NK-92 (cell line): Measurements from ENCODE around the gene JSRP1.

Experiments used
- DNase-seq: peaks from one replicate; lab custom pipeline; 2025; ENCODE audit not compliant: unreplicated experiment; lab: John Stamatoyannopoulos, UW

JSRP1 gene

DNA sequence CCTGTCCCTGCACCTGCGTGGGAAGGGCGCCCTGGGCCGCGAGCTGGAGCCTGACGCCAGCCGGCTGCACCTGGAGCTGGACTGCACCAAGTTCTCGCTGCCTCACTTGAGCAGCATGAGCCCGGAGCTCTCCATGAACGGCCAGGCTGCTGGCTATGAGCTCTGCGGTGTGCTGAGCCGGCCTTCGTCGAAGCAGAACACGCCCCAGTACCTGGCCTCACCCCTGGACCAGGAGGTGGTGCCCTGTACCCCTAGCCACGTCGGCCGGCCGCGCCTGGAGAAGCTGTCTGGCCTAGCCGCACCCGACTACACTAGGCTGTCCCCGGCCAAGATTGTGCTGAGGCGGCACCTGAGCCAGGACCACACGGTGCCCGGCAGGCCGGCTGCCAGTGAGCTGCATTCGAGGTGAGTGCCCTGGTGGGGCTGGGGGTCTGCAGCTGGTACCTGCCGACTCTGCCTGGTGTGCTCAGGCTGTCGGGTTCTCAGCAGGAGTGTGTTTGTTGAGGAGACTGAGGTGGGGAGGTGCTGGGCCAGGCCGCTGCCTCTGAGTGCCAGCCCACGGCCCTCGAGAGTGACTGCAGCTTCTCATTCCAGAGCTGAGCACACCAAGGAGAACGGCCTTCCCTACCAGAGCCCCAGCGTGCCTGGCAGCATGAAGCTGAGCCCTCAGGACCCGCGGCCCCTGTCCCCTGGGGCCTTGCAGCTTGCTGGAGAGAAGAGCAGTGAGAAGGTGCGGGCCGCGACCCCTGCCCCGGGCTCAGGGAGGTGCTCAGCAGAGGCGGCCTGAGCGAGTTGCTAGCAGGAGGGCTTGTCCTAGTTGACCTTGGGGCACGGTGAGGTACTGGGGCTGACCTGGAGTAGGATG, 39.6 kb downstream of the JSRP1 start:
- DNase-seq, result no peak

DNA sequence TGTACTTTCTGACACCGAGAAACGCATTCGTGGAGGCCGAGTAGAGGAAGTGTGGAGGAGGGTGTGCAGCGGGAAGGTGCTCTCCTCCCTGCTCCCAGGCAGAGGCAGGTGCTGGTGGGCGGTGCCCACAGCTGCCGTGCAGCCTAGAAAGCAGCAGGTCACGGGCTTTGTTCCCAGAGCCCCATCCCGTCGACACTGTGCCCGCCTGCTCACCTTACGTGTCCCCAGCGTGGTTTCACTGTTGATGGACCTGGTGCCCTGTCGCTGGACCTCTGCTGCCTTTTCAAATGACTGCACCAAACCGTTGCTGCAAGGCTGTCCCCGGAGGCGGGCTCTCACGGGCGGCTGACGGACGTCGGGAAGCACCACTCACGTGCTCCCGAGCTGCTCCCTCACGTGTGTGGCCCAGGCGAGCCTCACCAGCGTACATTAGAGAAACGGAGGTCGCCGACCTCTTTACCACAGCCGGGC, 40.9 kb downstream of the JSRP1 start:
- DNase-seq, result no peak

DNA sequence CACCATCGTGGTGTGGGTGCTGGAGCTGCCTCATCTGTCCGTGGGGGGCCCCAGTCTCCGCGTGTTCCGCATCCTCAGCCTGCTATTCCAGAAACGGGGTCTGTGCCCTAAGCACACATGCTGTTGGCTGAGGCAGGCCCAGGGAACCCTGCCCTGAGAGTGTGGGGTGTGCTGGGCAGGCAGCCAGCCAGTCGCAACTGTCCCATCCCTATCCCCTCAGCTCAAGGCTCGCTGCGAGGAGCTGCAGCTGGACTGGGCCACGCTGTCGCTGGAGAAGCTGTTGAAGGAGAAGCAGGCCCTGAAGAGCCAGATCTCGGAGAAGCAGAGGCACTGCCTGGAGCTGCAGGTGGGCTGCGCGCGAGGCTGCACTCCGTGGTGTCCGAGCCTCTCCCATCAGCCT, 42.0 kb downstream of the JSRP1 start:
- no peak for DNase-seq

- DNase-seq, result no peak
Measured at GRCh38 chr19:2213799-2214198, 42.4 kb downstream of the JSRP1 start.

GRCh38 chr19:2212861-2213711, 43.1 kb downstream of the JSRP1 start:
- DNase-seq, result no peak

DNA sequence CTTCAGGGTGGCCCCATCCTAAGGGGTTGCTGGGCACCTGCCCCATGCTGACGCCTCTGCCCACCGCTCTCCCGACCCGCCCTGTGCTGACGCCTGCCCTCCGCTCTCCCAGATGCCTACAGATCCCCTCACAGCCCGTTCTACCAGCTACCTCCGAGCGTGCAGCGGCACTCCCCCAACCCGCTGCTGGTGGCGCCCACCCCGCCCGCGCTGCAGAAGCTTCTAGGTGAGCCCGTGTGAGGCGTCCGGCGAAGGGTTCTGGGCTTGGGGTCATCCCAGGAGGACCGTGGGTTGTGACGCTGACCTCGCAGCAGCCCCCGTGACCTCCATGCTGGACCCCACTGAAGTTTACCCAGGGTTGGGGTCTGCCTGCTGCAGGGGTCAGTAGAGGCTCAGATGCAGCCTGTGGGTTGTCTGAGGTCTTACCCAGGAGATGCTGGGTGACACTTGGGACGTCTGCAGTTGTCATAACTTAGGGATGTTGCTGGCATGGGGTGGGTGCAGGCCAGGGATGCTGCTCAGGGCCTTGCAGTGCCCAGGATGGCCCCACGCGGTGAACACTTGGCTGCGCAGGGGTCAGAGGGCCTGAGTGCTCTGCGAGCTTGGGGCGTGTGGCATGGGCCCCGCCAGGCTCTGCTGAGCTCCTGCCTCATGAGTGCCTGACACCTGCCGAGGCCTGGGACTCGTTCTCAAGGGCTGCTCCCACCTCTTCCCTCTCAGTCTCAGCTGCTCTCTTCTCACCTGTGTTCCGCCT, 45.1 kb downstream of the JSRP1 start:
- DNase-seq, result no peak

- DNase-seq, result no peak
Measured at GRCh38 chr19:2210206-2210605, 46.0 kb downstream of the JSRP1 start.

- no peak for DNase-seq
Measured at GRCh38 chr19:2209408-2209807, 46.8 kb downstream of the JSRP1 start.

GRCh38 chr19:2208975-2209374, 47.2 kb downstream of the JSRP1 start:
- no peak for DNase-seq

- DNase-seq, result no peak
Measured at GRCh38 chr19:2207991-2208860, 48.0 kb downstream of the JSRP1 start.

DNA sequence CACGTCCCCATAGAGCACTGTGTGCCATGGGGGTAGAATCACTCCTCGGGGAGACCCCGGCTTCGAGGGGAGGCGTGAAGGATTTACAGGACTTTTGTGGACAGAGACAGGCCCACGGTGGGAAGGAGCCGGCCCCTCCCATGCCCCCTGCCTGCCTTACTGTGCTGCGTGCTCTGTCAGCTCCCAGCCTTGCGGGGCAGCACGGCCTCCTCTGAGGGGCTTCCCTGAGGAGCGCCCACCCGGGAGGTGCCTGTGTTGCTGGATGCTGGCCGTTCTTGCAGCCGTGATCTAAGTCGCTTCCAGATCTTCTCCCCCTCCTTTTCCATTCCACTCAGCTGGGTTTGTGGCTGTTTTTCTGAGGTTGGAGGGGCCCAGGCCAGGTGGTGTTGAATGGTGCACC, 49.2 kb downstream of the JSRP1 start:
- DNase-seq, result no peak

DNA sequence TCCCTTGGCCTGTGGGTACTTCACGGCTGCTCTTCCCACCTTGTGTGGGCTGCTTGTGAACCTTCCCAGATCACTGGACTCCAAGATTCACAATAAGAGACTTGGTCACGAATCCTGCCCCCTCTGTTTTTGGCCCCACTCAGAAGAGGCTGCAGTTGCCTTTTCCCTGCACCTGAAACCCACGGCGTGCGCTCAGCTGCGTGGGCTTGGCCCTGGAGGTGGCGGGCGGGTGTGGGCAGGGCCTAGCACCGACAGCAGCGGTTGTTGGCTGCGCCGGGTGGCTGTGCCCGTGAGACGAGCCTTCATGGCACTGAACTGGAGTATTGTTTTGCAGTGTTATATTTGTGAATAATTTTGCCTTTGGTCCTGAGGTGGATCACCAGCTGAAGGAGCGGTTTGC, 53.9 kb downstream of the JSRP1 start:
- no peak for DNase-seq
